ENCODE measurements around the gene ST8SIA6. TPM values are rescaled to one million over a fixed set of nuclear protein-coding genes. Genes with fewer than 3 reads are reported as not detected.
"Not testable (repeated sequence)": the region's sequence is repeated elsewhere in the genome, so short reads cannot be mapped to it uniquely, and the experiment has no call there.

Gene ST8SIA6, protein sequence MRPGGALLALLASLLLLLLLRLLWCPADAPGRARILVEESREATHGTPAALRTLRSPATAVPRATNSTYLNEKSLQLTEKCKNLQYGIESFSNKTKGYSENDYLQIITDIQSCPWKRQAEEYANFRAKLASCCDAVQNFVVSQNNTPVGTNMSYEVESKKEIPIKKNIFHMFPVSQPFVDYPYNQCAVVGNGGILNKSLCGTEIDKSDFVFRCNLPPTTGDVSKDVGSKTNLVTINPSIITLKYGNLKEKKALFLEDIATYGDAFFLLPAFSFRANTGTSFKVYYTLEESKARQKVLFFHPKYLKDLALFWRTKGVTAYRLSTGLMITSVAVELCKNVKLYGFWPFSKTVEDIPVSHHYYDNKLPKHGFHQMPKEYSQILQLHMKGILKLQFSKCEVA
- not detected in 2 replicates for total RNA-seq (2021)
- percentile 3 among the genes with signal in this experiment for Bru-seq, nascent RNA
- percentile 11 among the genes with signal in this experiment for BruChase-seq, experiment 1, labeled RNA remaining after a 2-hour chase
- percentile 16 among the genes with signal in this experiment for BruChase-seq, experiment 2, labeled RNA remaining after a 6-hour chase
- long read RNA-seq = 0 reads

DNA sequence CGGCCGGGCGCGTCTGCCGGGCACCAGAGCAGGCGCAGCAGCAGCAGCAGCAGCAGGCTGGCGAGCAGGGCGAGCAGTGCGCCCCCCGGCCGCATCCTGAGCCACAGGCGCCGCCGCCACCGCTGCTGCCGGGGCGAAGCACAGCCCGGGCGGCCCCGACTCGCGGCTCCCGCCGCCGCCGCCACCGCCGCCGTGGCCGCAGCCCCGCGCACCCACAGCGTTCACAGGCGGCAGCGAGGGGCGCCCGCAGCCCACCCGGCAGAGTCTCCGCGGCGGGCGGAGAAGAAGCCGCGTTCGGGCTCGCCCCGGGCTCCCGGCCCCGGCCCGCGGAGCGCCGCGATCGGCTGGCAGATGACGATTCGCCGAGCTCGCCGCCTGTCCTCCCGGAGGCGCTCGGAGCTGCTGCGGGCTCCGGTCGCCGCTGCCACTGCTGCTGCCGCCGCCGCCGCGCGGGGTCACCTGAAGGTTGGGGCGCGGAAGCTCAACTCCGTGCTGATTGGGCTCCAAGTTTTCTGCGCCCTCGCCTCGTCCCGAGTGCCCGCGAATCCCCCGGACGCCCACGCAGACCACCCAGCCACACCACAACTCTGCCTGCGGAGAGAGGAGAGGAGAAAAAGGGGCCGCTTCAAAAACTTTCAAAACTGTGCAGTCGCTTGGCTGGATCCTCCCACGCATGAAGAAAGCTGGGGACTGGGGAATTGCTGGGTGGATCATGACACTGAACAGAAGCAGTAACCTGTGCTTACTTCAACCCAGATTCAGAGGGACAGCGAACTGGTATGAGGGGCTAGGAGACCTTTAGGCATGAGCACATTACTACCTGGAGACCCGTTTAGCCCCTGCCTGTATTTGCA is at the start of gene ST8SIA6:
ST8SIA6 (minus strand) TSS at position 435 of the 854 bp plus-strand sequence; CDS start at position 95, 340 bp downstream.
- CTCF ChIA-PET = interaction anchor here (0.6 kb wide), 1 partner anchor 196 kb away, joined by 3 read pairs; no protein-coding TSS in a partner anchor
- POLR2A ChIA-PET (ENCODE audit: low non-redundant PET) = no interaction called here

DNA sequence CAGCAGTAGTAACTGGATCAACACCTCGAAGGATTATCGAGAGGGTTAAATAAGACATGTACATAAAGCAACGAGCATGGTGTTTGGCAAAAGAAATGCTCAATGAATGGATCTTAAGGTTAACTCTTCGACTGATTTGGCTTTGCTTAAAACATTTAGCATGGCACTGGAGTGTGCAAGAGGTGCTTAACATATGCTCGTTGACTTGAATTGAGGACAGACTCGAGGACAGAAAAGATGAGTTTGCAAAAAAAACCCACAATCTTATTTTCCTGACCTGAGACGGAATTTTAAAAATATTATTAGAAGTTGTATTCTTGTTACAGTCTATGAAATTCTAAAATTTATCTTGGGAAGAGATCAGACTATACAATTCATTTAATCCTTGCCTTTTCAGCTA is 49.4 kb upstream of the ST8SIA6 start:
- Histone ChIP-seq H3K27me3 (replicated peaks; ENCODE audit: insufficient read depth, low read depth, low read length, poor library complexity) (peaks cover 9% of the 10 kb centered on the region), H3K27ac (ENCODE audit: low read depth, low read length, poor library complexity, severe bottlenecking) (no peak overlapping the region), H3K36me3 (ENCODE audit: insufficient read depth, low read length, poor library complexity, severe bottlenecking) (no peaks in the 10 kb centered on the region), H3K9me3 (ENCODE audit: low read depth, low read length, poor library complexity, severe bottlenecking) (no peaks in the 10 kb centered on the region), H3K4me1 (ENCODE audit: insufficient read depth, low read length, poor library complexity, severe bottlenecking) (no peaks in the 10 kb centered on the region), H3K4me3 (ENCODE audit: low read depth, low read length, poor library complexity, severe bottlenecking) (no peak overlapping the region)
- TF ChIP-seq, protein P1, sequence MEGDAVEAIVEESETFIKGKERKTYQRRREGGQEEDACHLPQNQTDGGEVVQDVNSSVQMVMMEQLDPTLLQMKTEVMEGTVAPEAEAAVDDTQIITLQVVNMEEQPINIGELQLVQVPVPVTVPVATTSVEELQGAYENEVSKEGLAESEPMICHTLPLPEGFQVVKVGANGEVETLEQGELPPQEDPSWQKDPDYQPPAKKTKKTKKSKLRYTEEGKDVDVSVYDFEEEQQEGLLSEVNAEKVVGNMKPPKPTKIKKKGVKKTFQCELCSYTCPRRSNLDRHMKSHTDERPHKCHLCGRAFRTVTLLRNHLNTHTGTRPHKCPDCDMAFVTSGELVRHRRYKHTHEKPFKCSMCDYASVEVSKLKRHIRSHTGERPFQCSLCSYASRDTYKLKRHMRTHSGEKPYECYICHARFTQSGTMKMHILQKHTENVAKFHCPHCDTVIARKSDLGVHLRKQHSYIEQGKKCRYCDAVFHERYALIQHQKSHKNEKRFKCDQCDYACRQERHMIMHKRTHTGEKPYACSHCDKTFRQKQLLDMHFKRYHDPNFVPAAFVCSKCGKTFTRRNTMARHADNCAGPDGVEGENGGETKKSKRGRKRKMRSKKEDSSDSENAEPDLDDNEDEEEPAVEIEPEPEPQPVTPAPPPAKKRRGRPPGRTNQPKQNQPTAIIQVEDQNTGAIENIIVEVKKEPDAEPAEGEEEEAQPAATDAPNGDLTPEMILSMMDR (conservative IDR thresholded peaks at IDR 0.05; ENCODE audit: low read depth, low read length) = no peak
- TF ChIP-seq EZH2 (IDR thresholded peaks at IDR 0.05; ENCODE audit: borderline replicate concordance, low read depth, low read length, poor library complexity, severe bottlenecking) = no peak
- no peak for DNase-seq (ENCODE audit: low spot score)
- ChIA-PET CTCF (no interaction called here), POLR2A (ENCODE audit: low non-redundant PET) (no interaction called here)
- intact Hi-C loops (cut with micrococcal nuclease; ENCODE audit: unreplicated experiment) = no loop called here
- BruUV-seq (replicated peaks) = no TSS peak

More for the DNA sequence above, at the start of gene ST8SIA6:
- peak within 1 kb of the TSS; percentile 44 for H3K4me3 ChIP-seq (ENCODE audit: low read depth, low read length, poor library complexity, severe bottlenecking)
- DNase-seq (ENCODE audit: low spot score) = peak; percentile 38
- intact Hi-C loops (cut with micrococcal nuclease; ENCODE audit: unreplicated experiment) = no loop called here
- H3K4me1 ChIP-seq (ENCODE audit: insufficient read depth, low read length, poor library complexity, severe bottlenecking) = no peaks in the 10 kb centered on the region
- H3K27ac ChIP-seq (ENCODE audit: low read depth, low read length, poor library complexity, severe bottlenecking) = no peak within 1 kb of the TSS
- H3K36me3 ChIP-seq (ENCODE audit: insufficient read depth, low read length, poor library complexity, severe bottlenecking) = no peaks in the 10 kb centered on the region
- peaks cover 50% of the 10 kb centered on the region for H3K27me3 ChIP-seq (replicated peaks; ENCODE audit: insufficient read depth, low read depth, low read length, poor library complexity)
- no TSS peak for BruUV-seq (replicated peaks)
- TF ChIP-seq EZH2 (IDR thresholded peaks at IDR 0.05; ENCODE audit: borderline replicate concordance, low read depth, low read length, poor library complexity, severe bottlenecking) = no peak
- TF ChIP-seq, protein P1 (conservative IDR thresholded peaks at IDR 0.05; ENCODE audit: low read depth, low read length) = no peak
- peaks cover 1% of the 10 kb centered on the region for H3K9me3 ChIP-seq (ENCODE audit: low read depth, low read length, poor library complexity, severe bottlenecking)

DNA sequence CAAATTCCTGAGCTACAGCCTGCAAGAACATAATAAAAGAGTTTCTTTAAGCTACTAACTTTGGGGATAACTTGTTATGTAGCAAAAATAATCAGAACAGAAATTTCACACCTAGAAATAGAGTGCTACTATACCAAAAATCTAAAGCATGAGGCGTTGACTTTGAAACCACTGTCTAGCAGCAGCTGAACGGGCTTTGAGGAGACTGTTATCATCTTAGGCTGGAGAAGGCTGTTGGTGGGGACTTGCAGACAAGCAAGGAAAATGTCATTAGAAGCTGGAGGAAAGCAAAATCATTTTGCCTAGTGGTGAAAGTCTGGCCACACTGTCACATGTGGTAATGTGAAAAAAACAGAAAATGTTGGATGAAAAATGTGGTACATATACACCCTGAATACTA is 48.4 kb upstream of the ST8SIA6 start:
- no peak for TF ChIP-seq EZH2 (IDR thresholded peaks at IDR 0.05; ENCODE audit: borderline replicate concordance, low read depth, low read length, poor library complexity, severe bottlenecking)
- TF ChIP-seq, protein P1 (conservative IDR thresholded peaks at IDR 0.05; ENCODE audit: low read depth, low read length) = no peak
- Histone ChIP-seq H3K36me3 (ENCODE audit: insufficient read depth, low read length, poor library complexity, severe bottlenecking) (no peaks in the 10 kb centered on the region), H3K9me3 (ENCODE audit: low read depth, low read length, poor library complexity, severe bottlenecking) (no peaks in the 10 kb centered on the region), H3K4me1 (ENCODE audit: insufficient read depth, low read length, poor library complexity, severe bottlenecking) (no peaks in the 10 kb centered on the region), H3K4me3 (ENCODE audit: low read depth, low read length, poor library complexity, severe bottlenecking) (no peak overlapping the region), H3K27me3 (replicated peaks; ENCODE audit: insufficient read depth, low read depth, low read length, poor library complexity) (peaks cover 9% of the 10 kb centered on the region), H3K27ac (ENCODE audit: low read depth, low read length, poor library complexity, severe bottlenecking) (no peak overlapping the region)
- BruUV-seq (replicated peaks) = no TSS peak
- intact Hi-C loops (cut with micrococcal nuclease; ENCODE audit: unreplicated experiment) = no loop called here
- DNase-seq (ENCODE audit: low spot score) = no peak
- ChIA-PET CTCF (no interaction called here), POLR2A (ENCODE audit: low non-redundant PET) (no interaction called here)

DNA sequence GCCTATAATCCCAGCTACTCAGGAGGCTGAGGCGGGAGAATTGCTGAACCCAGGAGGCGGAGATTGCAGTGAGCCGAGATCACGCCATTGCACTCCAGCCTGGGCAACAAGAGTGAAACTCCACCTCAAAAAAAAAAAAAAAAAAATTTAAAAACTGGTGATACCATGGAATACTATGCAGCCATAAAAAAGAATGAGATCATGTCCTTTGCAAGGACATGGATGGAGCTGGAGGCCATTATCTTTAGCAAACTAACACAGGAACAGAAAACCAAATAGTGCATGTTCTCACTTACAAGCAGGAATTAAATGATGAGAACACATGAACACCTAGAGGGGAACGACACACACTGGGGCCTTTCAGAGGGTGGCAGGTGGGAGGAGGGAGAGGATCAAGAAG is 44.6 kb upstream of the ST8SIA6 start:
- H3K36me3 ChIP-seq (ENCODE audit: insufficient read depth, low read length, poor library complexity, severe bottlenecking); BruUV-seq (replicated peaks); H3K9me3 ChIP-seq (ENCODE audit: low read depth, low read length, poor library complexity, severe bottlenecking); DNase-seq (ENCODE audit: low spot score); H3K4me1 ChIP-seq (ENCODE audit: insufficient read depth, low read length, poor library complexity, severe bottlenecking); H3K4me3 ChIP-seq (ENCODE audit: low read depth, low read length, poor library complexity, severe bottlenecking); H3K27ac ChIP-seq (ENCODE audit: low read depth, low read length, poor library complexity, severe bottlenecking); POLR2A ChIA-PET (ENCODE audit: low non-redundant PET); CTCF ChIA-PET; intact Hi-C loops (cut with micrococcal nuclease; ENCODE audit: unreplicated experiment): not testable (repeated sequence)
- peaks cover 19% of the 10 kb centered on the region for H3K27me3 ChIP-seq (replicated peaks; ENCODE audit: insufficient read depth, low read depth, low read length, poor library complexity)

Data from A673 (cell line).